Effector memory CD4-positive, alpha-beta T cell (primary cell): Measurements from ENCODE around the gene SHBG.

ENCODE experiments used
- DNase-seq, 3 donors: peaks; one replicate each; pipeline ENCODE4 v3.0.0-alpha.2; 2020
- H3K27ac ChIP-seq: 2 replicates; pipeline ENCODE4 v1.7.0; 2013; ENCODE audit warnings: mild to moderate bottlenecking, low read length, moderate library complexity; ENCODE audit not compliant: insufficient read depth, poor library complexity, severe bottlenecking
- H3K27me3 ChIP-seq: replicated peaks from 2 replicates; pipeline ENCODE4 v1.7.0; 2013; ENCODE audit warnings: mild to moderate bottlenecking, low read length; ENCODE audit not compliant: insufficient read depth, control insufficient read depth, poor library complexity, severe bottlenecking
- H3K36me3 ChIP-seq: 2 replicates; pipeline ENCODE4 v1.7.0; 2013; ENCODE audit warnings: mild to moderate bottlenecking, low read length, moderate library complexity; ENCODE audit not compliant: control insufficient read depth, insufficient read depth
- H3K4me1 ChIP-seq: 2 replicates; pipeline ENCODE4 v1.7.0; 2013; ENCODE audit warnings: low read length, mild to moderate bottlenecking; ENCODE audit not compliant: control insufficient read depth, insufficient read depth, poor library complexity, severe bottlenecking
- H3K4me3 ChIP-seq: 2 replicates; pipeline ENCODE4 v1.7.0; 2013; ENCODE audit warnings: low read length, low read depth, mild to moderate bottlenecking; ENCODE audit not compliant: insufficient read depth, poor library complexity, severe bottlenecking
- H3K9me3 ChIP-seq: 2 replicates; pipeline ENCODE4 v1.7.0; 2013; ENCODE audit warnings: mild to moderate bottlenecking, low read length, moderate library complexity; ENCODE audit not compliant: control insufficient read depth

Gene SHBG

DNA sequence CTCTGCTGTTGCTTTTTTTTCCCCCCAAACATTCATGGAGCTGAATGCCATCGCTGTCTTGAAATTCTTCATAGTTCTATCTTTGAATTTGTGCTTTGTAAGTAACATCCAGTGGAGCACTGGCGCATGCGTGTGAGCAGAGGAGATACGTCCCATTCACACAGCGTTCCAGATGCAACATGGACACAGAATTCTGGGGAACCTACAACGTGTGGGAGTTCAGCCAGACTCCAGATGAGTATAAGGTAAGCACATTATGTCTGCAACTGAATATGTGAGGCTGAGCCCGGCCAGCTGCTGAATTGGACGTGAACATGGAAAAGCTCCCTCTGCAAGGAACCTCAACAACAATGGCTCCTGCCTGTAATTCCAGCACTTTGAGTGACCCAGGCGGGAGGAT lies 16.5 kb downstream of the SHBG start:
- H3K27ac ChIP-seq = no peak overlapping the region
- H3K27me3 ChIP-seq = peaks cover 17% of the 10 kb centered on the region
- H3K9me3 ChIP-seq = no peaks in the 10 kb centered on the region
- H3K4me1 ChIP-seq = peaks cover 16% of the 10 kb centered on the region
- no peaks in the 10 kb centered on the region for H3K36me3 ChIP-seq
- H3K4me3 ChIP-seq = no peak overlapping the region
- DNase-seq = no peak

DNA sequence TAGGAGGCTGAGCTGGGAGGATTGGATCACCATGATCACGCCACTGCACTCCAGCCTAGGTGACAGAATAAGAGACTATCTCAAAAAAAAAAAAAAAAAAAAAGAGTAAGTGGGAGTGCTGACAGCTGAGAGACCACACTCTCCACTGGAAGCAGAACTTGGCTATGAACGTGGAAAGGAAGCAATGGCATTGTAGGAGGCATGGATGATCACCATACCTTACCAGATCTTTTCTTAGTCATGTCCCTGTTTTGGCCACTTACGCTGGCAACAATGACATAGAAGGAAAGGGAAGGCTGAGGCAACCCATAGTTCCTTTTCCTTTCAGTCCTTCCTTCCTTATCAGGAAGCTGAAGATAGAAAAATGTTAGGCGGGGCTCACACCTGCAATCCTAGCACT lies 17.1 kb downstream of the SHBG start:
- H3K4me1 ChIP-seq = peaks cover 19% of the 10 kb centered on the region
- H3K9me3 ChIP-seq = no peaks in the 10 kb centered on the region
- H3K27ac ChIP-seq = no peak overlapping the region
- peaks cover 23% of the 10 kb centered on the region for H3K27me3 ChIP-seq
- H3K36me3 ChIP-seq = no peaks in the 10 kb centered on the region
- no peak overlapping the region for H3K4me3 ChIP-seq
- DNase-seq = no peak

DNA sequence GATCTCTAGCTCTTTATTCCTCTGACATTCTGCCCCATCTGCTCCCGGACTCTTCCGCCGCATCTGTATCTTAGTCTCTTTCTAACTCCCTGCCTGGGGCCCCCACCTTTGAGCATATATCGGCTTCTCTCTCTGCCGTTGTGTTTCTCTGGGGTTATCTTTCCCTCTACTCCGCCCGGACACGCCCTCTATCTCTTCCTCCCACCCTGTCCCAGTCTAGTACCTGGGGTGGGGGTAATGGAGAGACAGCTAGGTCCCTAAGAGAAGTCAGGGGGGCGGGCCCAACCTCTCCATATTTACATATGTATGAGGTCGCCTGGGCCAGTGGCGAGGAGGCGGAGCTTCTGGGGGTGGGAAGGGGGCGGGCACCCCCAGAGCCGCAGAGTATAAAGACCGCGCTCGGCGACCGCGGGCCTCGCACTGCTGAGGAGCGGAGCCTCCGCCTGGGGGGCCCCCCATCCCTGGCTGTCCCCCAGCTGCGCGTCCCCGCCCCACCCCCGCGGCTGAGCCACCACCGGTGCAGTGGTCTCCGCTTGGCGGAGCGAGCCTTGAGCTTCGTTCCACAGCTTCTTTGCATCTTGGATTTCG lies 20.7 kb downstream of the SHBG start, which contains the start of gene ATP1B2:
Gene ATP1B2, plus strand, starts transcription at position 418 of the 588 bp plus-strand sequence. CDS start 593 bp downstream, outside the sequence.
- H3K27ac ChIP-seq = no peak within 1 kb of the TSS
- H3K4me1 ChIP-seq = peaks cover 19% of the 10 kb centered on the region
- no peaks in the 10 kb centered on the region for H3K36me3 ChIP-seq
- peaks cover 28% of the 10 kb centered on the region for H3K27me3 ChIP-seq
- H3K4me3 ChIP-seq = peak within 1 kb of the TSS; percentile 64
- no peaks in the 10 kb centered on the region for H3K9me3 ChIP-seq
- DNase-seq = peak; percentile 67 to 77 (median 70)

DNA sequence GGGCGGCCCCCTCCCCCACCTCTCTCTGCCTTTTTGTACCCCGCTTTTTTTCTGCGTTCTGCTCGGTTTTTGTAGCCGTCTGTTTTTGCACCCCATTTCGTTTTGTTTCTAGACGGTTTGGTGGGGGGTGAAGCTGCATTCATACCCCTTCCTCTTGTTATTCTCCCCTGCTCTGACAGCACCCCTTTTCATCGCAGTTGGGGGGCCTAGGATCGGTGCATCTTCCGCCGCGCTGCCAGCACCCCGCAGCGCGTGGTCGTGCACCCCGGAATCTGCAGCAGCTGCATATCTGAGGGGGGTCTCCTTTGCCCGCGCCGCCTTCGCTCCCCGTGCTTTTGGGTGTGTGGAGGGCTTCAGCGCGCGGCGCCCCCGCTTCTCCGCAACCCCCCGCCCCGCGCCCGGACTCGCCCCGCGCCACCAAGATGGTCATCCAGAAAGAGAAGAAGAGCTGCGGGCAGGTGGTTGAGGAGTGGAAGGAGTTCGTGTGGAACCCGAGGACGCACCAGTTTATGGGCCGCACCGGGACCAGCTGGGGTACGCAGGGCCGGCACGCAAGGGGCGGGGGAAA lies 21.2 kb downstream of the SHBG start:
- Histone ChIP-seq H3K27ac (no peak overlapping the region), H3K4me3 (peak overlapping the region; percentile 64), H3K36me3 (no peaks in the 10 kb centered on the region), H3K4me1 (peaks cover 19% of the 10 kb centered on the region), H3K27me3 (peaks cover 28% of the 10 kb centered on the region), H3K9me3 (no peaks in the 10 kb centered on the region)
- DNase-seq = no peak

DNA sequence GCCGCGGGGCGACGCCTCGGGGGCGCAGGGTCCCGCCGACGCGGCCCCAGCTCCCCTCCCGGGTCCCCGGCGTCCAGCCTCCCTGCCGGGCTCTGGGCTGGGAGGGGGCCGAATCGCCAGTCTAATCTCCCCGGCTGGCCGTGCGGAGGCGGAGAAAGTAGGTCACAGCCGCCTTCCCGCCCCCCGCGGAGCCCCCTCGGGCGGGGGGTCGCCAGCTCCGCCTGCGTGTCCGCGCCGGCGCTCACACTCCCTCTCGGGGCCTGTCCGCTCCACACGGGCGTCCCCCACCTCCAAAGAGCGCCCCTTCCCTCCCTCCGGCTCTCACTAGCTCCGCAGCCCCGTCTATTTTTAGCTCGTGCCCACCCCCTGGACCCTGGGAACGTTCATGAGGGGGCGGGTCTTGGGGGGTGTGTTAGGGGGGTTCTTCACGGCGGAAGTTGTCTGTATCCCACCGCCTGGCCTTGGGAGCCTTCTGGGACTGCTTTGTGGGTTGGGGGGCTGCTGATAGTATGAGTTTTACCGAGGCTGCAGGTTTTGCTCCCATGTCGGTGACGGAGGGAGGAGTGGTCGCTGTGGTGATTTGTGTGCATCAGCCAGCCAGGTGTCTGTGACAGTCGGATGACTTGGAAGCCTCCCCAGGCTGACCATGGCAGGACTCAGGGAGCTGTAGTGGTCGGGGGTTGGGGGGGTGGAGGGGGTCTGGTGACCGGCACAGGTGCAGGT lies 21.9 kb downstream of the SHBG start:
- Histone ChIP-seq H3K4me1 (peaks cover 19% of the 10 kb centered on the region), H3K27me3 (peaks cover 28% of the 10 kb centered on the region), H3K4me3 (peak overlapping the region; percentile 64), H3K36me3 (no peaks in the 10 kb centered on the region), H3K9me3 (no peaks in the 10 kb centered on the region), H3K27ac (no peak overlapping the region)
- DNase-seq = no peak

DNA sequence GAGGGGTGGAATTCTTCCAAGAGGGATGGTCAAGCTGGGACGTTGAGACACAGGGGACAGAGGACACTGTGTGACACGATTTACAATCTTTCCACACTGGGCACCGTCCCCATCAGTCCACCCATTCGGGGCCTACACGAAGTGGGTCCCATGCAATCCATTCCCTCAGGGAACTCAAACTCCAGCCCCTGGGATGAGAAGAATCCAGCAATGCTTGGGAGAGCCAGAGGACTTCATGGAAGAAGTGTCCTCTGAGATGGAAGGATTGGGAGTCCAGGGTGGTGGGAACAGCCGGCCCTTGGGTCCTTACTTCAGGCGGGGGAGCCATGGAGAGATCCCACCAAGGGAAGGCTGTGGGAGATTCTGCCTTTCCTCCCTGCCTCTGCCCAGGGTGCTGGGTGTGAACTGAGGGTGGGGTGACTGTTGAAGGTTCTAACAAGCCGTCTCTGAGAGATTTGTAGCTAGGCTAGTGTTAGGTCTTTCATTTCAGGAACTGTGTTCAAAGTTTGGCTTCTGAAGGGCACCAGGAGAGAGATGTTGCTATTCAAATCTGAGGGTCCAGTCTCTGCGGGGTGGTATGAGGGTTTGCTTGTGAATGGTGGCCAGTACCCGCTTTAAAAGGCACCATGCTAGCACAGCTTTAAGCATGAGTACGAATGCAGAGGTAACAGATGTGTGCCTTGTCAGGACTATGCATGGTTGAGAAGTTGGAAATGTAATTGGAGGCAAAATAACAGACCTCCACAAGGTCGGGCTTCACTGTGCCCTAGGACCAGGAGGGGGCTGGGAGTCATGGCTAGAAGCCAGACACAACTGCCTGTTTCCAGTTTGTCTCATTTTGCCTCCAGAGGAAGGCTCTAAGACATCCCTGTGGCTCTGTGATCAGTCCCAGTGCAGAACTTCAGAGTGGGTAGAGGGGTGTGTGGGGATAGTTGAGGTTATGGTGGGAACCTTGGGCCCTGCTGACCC lies 22.7 kb downstream of the SHBG start:
- Histone ChIP-seq H3K27me3 (peaks cover 28% of the 10 kb centered on the region), H3K4me1 (peaks cover 19% of the 10 kb centered on the region), H3K27ac (no peak overlapping the region), H3K36me3 (no peaks in the 10 kb centered on the region), H3K9me3 (no peaks in the 10 kb centered on the region), H3K4me3 (no peak overlapping the region)
- DNase-seq = no peak

DNA sequence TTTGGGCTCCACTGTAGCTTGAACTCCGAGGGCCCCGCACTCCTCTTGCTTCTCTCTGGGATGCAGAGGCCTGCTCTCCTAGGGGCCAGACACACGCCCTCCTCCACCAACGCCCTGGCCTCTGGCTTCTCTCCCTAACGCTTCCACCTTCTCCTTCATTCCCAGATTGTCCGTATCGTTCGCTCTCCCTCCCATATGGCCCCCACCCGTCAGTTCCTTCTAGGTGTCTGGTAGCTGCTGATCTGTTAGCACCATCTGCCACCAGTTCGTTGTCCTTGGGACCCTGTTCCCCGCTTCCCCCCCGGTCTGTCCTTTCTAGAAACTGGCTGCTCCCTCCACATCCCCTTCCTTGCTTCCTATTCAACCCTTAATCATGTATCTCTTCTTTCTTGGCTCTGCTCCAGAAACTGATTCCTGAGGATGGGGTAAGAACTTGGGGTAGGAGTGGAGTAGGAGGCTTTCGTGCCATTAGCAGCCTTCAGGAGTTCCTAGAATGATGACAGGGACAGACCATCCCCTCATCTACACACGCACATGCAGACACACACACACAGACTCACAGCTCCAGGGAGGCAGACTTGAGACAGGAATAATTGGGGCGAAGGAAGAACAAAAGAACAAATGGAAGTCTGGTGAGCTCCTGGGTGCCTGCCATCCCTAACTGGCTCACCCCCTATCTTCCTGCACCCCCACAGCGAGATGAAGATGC lies 25.1 kb downstream of the SHBG start:
- Histone ChIP-seq H3K27me3 (peaks cover 25% of the 10 kb centered on the region), H3K27ac (no peak overlapping the region)
- no peak for DNase-seq

DNA sequence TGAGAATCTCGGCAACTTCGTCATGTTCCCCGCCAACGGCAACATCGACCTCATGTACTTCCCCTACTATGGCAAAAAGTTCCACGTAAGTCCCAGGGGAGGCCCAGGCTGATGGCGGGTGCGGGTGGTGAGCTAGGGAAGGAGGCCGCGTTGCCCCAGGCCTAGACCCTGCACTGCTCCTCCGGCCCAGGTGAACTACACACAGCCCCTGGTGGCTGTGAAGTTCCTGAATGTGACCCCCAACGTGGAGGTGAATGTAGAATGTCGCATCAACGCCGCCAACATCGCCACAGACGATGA lies 25.6 kb downstream of the SHBG start:
- H3K9me3 ChIP-seq = no peaks in the 10 kb centered on the region
- no peak for DNase-seq
- H3K27me3 ChIP-seq = peaks cover 20% of the 10 kb centered on the region
- H3K36me3 ChIP-seq = no peaks in the 10 kb centered on the region
- H3K27ac ChIP-seq = no peak overlapping the region
- H3K4me3 ChIP-seq = no peak overlapping the region
- peaks cover 12% of the 10 kb centered on the region for H3K4me1 ChIP-seq

More for the DNA sequence above, 25.1 kb downstream of the SHBG start:
- H3K36me3 ChIP-seq = no peaks in the 10 kb centered on the region
- peaks cover 17% of the 10 kb centered on the region for H3K4me1 ChIP-seq
- no peak overlapping the region for H3K4me3 ChIP-seq
- no peaks in the 10 kb centered on the region for H3K9me3 ChIP-seq

DNA sequence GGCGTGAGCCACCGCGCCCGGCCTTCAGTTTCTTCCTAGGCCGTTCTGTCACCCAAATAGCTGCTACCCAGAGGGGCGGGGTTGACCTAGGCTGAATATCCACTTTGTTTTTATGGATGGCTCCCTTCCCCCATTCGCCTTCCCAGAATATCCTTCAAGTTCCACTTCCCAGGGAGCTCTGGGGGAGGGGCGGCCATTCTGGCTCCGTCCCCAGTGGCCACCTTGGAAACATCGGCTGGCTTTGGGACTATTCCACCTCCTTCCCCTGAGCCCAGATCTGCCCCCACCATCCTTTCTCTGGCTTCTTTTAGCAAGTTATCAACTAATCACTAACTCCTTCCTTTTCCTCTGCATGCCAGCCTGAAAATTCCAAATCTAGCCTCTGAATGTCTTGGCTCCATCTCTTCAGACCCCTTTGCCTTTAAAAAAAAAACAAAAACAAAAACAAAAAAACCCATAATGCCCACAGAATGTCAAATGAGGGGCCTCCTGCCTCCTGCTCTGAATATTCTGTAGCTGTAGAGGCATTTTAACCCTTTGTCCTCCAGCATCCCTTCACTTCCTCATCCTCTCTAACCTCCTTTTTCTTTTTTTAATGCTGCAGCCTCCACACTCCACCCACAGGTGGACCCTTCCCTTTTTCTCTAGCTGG lies 27.1 kb downstream of the SHBG start:
- H3K4me3 ChIP-seq = no peak overlapping the region

More for the DNA sequence above, 27.1 kb downstream of the SHBG start:
- Histone ChIP-seq H3K4me1 (no peaks in the 10 kb centered on the region), H3K27ac (no peak overlapping the region), H3K27me3 (peaks cover 4% of the 10 kb centered on the region), H3K36me3 (no peaks in the 10 kb centered on the region), H3K9me3 (no peaks in the 10 kb centered on the region)
- DNase-seq = no peak
